WTC11 (cell line): ENCODE results near the gene HIP1. TPM values are rescaled to one million over a fixed set of nuclear protein-coding genes. Genes with fewer than 3 reads are reported as not detected.

ENCODE experiments used
- ATAC-seq: fragments of 200-7000 bp; cut with Tn5 transposase; 2 replicates; pipeline ENCODE4 v1.10.0; 2021; ENCODE audit warnings: mild to moderate bottlenecking, moderate library complexity
- CTCF ChIA-PET: fragments of 300-600 bp; sonication (Branson Sonifier 250); formaldehyde crosslinking; loops from one replicate; lab custom pipeline; 2021; ENCODE audit warnings: antibody characterized with exemption; lab: Charles Lee
- POLR2A ChIA-PET: fragments of 350-600 bp; sonication (Branson Sonifier 250); formaldehyde crosslinking; loops from one replicate; lab custom pipeline; 2021; ENCODE audit warnings: antibody characterized with exemption; lab: Charles Lee
- DNase-seq: peaks from one replicate; pipeline ENCODE4 v3.0.0; 2021; ENCODE audit warnings: low spot score
- H3K27ac Mint-ChIP-seq: 2 replicates; pipeline ENCODE4 v1.8.0; 2021; ENCODE audit warnings: mixed read lengths
- H3K27me3 Mint-ChIP-seq: 2 replicates; pipeline ENCODE4 v1.8.0; 2021; ENCODE audit warnings: low read depth, mild to moderate bottlenecking, moderate library complexity, mixed read lengths
- H3K36me3 Mint-ChIP-seq: 2 replicates; pipeline ENCODE4 v1.8.0; 2021; ENCODE audit warnings: mixed read lengths
- H3K4me1 Mint-ChIP-seq: 2 replicates; pipeline ENCODE4 v1.8.0; 2022; ENCODE audit warnings: mixed read lengths
- H3K4me3 Mint-ChIP-seq: 2 replicates; pipeline ENCODE4 v1.8.0; 2021; ENCODE audit warnings: mild to moderate bottlenecking, moderate library complexity, mixed read lengths
- H3K9me3 Mint-ChIP-seq: 2 replicates; pipeline ENCODE4 v1.8.0; 2021; ENCODE audit warnings: mixed read lengths
- AFF4 ChIP-seq: sonication (generic); formaldehyde crosslinking; IDR thresholded peaks from 2 replicates; pipeline ENCODE4 v1.8.1; 2023; ENCODE audit warnings: mild to moderate bottlenecking, missing genetic modification reagents, borderline replicate concordance
- AR ChIP-seq: fragments of 250-450 bp; sonication (Bioruptor Pico); IDR thresholded peaks from 2 replicates; pipeline ENCODE4 v1.9.0; 2021; ENCODE audit warnings: mild to moderate bottlenecking
- ATF6 ChIP-seq: sonication (generic); formaldehyde crosslinking; IDR thresholded peaks from 2 replicates; pipeline ENCODE4 v1.8.1; 2023; ENCODE audit warnings: mild to moderate bottlenecking, missing genetic modification reagents
- CBFB ChIP-seq: sonication (generic); formaldehyde crosslinking; IDR thresholded peaks from 2 replicates; pipeline ENCODE4 v1.8.1; 2022; ENCODE audit warnings: mild to moderate bottlenecking, low read depth, missing genetic modification reagents
- ELF4 ChIP-seq: sonication (generic); formaldehyde crosslinking; IDR thresholded peaks from 2 replicates; pipeline ENCODE4 v1.8.1; 2022; ENCODE audit warnings: low read depth, mild to moderate bottlenecking, moderate library complexity, missing genetic modification reagents
- FOXJ3 ChIP-seq: sonication (generic); formaldehyde crosslinking; IDR thresholded peaks from 2 replicates; pipeline ENCODE4 v1.9.0; 2021; ENCODE audit warnings: missing genetic modification reagents, mild to moderate bottlenecking, borderline replicate concordance
- JAZF1 ChIP-seq: fragments of 250-450 bp; sonication (Bioruptor Pico); IDR thresholded peaks from 2 replicates; pipeline ENCODE4 v1.9.0; 2021; ENCODE audit warnings: moderate library complexity, mild to moderate bottlenecking, inconsistent platforms
- MYBL2 ChIP-seq: sonication (generic); formaldehyde crosslinking; IDR thresholded peaks from 2 replicates; pipeline ENCODE4 v1.8.1; 2023; ENCODE audit warnings: mild to moderate bottlenecking, moderate library complexity, missing genetic modification reagents
- PREB ChIP-seq: sonication (generic); formaldehyde crosslinking; IDR thresholded peaks from 2 replicates; pipeline ENCODE4 v1.8.1; 2022; ENCODE audit warnings: mild to moderate bottlenecking, missing genetic modification reagents, moderate library complexity, borderline replicate concordance
- PRRX2 ChIP-seq: fragments of 250-450 bp; sonication (Bioruptor Pico); IDR thresholded peaks from 2 replicates; pipeline ENCODE4 v1.8.0; 2021; ENCODE audit warnings: mild to moderate bottlenecking
- RORB ChIP-seq: fragments of 250-450 bp; sonication (Bioruptor Pico); IDR thresholded peaks from 2 replicates; pipeline ENCODE4 v1.9.0; 2021; ENCODE audit warnings: mild to moderate bottlenecking
- ZNF121 ChIP-seq: sonication (generic); formaldehyde crosslinking; IDR thresholded peaks from 2 replicates; pipeline ENCODE4 v1.8.0; 2023; ENCODE audit warnings: missing genetic modification reagents
- ZNF138 ChIP-seq: sonication (generic); formaldehyde crosslinking; conservative IDR thresholded peaks from 2 replicates; pipeline ENCODE4 v1.8.1; 2022; ENCODE audit warnings: mild to moderate bottlenecking, moderate library complexity, missing genetic modification reagents
- ZNF263 ChIP-seq: sonication (generic); formaldehyde crosslinking; IDR thresholded peaks from 2 replicates; pipeline ENCODE4 v1.8.1; 2022; ENCODE audit warnings: low read depth, mild to moderate bottlenecking, moderate library complexity, missing genetic modification reagents
- ZNF317 ChIP-seq: sonication (generic); formaldehyde crosslinking; IDR thresholded peaks from 2 replicates; pipeline ENCODE4 v1.8.1; 2023; ENCODE audit warnings: low read depth, mild to moderate bottlenecking, moderate library complexity, missing genetic modification reagents, borderline replicate concordance
- ZNF423 ChIP-seq: fragments of 250-450 bp; sonication (Bioruptor Pico); IDR thresholded peaks from 2 replicates; pipeline ENCODE4 v2.1.2; 2022; ENCODE audit warnings: mild to moderate bottlenecking, moderate library complexity
- total RNA-seq: library from RNA; stranded (reverse); gene quantifications from 3 replicates; pipeline ENCODE4 v1.2.3, GENCODE V29; 2021
- TF ChIP-seq, protein P1 (sequence below): fragments of 250-450 bp; sonication (Bioruptor Pico); IDR thresholded peaks from 2 replicates; pipeline ENCODE4 v2.1.2; 2022; ENCODE audit warnings: mild to moderate bottlenecking, moderate library complexity
- TF ChIP-seq, protein P2 (sequence below): sonication (generic); formaldehyde crosslinking; IDR thresholded peaks from 2 replicates; pipeline ENCODE4 v1.8.1; 2023; ENCODE audit warnings: mild to moderate bottlenecking, moderate library complexity, missing genetic modification reagents
- TF ChIP-seq, protein P3 (sequence below): sonication (generic); formaldehyde crosslinking; IDR thresholded peaks from 2 replicates; pipeline ENCODE4 v1.8.0; 2023; ENCODE audit warnings: mild to moderate bottlenecking, missing genetic modification reagents

HIP1 gene
- total RNA-seq, 1 experiment from 2014 or later = 75.8 TPM

GRCh38 chr7:75679060-75679459, 59.7 kb downstream of the HIP1 start:
- H3K27ac Mint-ChIP-seq = peak overlapping the region; percentile 6; the same call in 1 of the 2 replicates
- DNase-seq (no peak), ATAC-seq (no peak)
- H3K4me1 Mint-ChIP-seq = no peaks in the 10 kb centered on the region
- no peak overlapping the region for H3K4me3 Mint-ChIP-seq
- H3K9me3 Mint-ChIP-seq = peaks cover 9% of the 10 kb centered on the region
- peaks cover 5% of the 10 kb centered on the region for H3K36me3 Mint-ChIP-seq
- ChIA-PET CTCF (no interaction called here), POLR2A (no interaction called here)
- no peak for TF ChIP-seq ATF6 (CRISPR knock-in tag)
- TF ChIP-seq, protein P1, sequence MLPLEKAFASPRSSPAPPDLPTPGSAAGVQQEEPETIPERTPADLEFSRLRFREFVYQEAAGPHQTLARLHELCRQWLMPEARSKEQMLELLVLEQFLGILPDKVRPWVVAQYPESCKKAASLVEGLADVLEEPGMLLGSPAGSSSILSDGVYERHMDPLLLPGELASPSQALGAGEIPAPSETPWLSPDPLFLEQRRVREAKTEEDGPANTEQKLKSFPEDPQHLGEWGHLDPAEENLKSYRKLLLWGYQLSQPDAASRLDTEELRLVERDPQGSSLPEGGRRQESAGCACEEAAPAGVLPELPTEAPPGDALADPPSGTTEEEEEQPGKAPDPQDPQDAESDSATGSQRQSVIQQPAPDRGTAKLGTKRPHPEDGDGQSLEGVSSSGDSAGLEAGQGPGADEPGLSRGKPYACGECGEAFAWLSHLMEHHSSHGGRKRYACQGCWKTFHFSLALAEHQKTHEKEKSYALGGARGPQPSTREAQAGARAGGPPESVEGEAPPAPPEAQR (CRISPR knock-in tag) = no peak
- TF ChIP-seq ZNF263 = no peak
- no peak for TF ChIP-seq PREB (CRISPR knock-in tag)
- TF ChIP-seq ZNF138 (CRISPR knock-in tag) = no peak
- no peak for TF ChIP-seq JAZF1 (CRISPR knock-in tag)
- H3K27me3 Mint-ChIP-seq = no peaks in the 10 kb centered on the region

DNA sequence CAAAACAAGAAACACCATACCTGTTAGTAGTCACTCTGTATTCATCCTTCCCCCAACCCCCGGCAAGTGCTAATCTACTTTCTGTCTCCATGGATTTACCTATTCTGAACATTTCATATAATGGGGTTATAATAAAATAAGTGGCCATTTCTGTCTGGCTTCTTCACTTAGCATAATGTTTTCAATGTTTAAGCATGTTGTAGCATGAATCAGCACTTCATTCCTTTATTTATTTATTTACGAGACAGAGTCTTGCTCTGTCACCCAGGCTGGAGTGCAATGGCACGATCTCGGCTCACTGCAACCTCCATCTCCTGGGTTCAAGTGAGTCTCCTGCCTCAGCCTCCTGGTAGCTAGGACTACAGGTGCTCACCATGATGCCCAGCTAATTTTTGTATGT, 69.2 kb downstream of the HIP1 start:
- Mint-ChIP-seq H3K9me3 (no peaks in the 10 kb centered on the region), H3K4me3 (no peak overlapping the region), H3K36me3 (no peaks in the 10 kb centered on the region), H3K27ac (no peak overlapping the region), H3K27me3 (no peaks in the 10 kb centered on the region), H3K4me1 (no peaks in the 10 kb centered on the region)
- DNase-seq (no peak), ATAC-seq (no peak)
- CTCF ChIA-PET = interaction anchor here (1.2 kb wide), 1 partner anchor 93 kb away, joined by 3 read pairs; no protein-coding TSS in a partner anchor
- POLR2A ChIA-PET = no interaction called here
- no peak for TF ChIP-seq ZNF317 (CRISPR knock-in tag)
- TF ChIP-seq ZNF121 (CRISPR knock-in tag) = no peak
- TF ChIP-seq RORB (CRISPR knock-in tag) = no peak
- TF ChIP-seq ZNF263 = no peak
- TF ChIP-seq FOXJ3 (CRISPR knock-in tag) = no peak
- no peak for TF ChIP-seq MYBL2 (CRISPR knock-in tag)
- no peak for TF ChIP-seq PRRX2 (CRISPR knock-in tag)
- no peak for TF ChIP-seq ZNF423 (CRISPR knock-in tag)
- TF ChIP-seq CBFB (CRISPR knock-in tag) = no peak
- no peak for TF ChIP-seq AR (CRISPR knock-in tag)
- TF ChIP-seq, protein P2, sequence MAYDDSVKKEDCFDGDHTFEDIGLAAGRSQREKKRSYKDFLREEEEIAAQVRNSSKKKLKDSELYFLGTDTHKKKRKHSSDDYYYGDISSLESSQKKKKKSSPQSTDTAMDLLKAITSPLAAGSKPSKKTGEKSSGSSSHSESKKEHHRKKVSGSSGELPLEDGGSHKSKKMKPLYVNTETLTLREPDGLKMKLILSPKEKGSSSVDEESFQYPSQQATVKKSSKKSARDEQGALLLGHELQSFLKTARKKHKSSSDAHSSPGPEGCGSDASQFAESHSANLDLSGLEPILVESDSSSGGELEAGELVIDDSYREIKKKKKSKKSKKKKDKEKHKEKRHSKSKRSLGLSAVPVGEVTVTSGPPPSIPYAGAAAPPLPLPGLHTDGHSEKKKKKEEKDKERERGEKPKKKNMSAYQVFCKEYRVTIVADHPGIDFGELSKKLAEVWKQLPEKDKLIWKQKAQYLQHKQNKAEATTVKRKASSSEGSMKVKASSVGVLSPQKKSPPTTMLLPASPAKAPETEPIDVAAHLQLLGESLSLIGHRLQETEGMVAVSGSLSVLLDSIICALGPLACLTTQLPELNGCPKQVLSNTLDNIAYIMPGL (CRISPR knock-in tag) = no peak
- no peak for TF ChIP-seq ELF4 (CRISPR knock-in tag)
- no peak for TF ChIP-seq ZNF138 (CRISPR knock-in tag)
- no peak for TF ChIP-seq AFF4 (CRISPR knock-in tag)
- TF ChIP-seq, protein P3, sequence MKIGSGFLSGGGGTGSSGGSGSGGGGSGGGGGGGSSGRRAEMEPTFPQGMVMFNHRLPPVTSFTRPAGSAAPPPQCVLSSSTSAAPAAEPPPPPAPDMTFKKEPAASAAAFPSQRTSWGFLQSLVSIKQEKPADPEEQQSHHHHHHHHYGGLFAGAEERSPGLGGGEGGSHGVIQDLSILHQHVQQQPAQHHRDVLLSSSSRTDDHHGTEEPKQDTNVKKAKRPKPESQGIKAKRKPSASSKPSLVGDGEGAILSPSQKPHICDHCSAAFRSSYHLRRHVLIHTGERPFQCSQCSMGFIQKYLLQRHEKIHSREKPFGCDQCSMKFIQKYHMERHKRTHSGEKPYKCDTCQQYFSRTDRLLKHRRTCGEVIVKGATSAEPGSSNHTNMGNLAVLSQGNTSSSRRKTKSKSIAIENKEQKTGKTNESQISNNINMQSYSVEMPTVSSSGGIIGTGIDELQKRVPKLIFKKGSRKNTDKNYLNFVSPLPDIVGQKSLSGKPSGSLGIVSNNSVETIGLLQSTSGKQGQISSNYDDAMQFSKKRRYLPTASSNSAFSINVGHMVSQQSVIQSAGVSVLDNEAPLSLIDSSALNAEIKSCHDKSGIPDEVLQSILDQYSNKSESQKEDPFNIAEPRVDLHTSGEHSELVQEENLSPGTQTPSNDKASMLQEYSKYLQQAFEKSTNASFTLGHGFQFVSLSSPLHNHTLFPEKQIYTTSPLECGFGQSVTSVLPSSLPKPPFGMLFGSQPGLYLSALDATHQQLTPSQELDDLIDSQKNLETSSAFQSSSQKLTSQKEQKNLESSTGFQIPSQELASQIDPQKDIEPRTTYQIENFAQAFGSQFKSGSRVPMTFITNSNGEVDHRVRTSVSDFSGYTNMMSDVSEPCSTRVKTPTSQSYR = no peak
